H1 (cell line): ENCODE results near the gene VENTX. TPM values are rescaled to one million over a fixed set of nuclear protein-coding genes. Genes with fewer than 3 reads are reported as not detected.

Source experiments
- ASH2L ChIP-seq: fragments of 200-600, 300-600 bp; sonication (generic); IDR thresholded peaks from one replicate; pipeline ENCODE4 v1.7.1; 2017; ENCODE audit warnings: low read length
- BACH1 ChIP-seq: IDR thresholded peaks from 2 replicates; pipeline ENCODE4 v1.6.1; 2012; ENCODE audit warnings: low read length, improper control_type of control experiment
- KDM5A ChIP-seq: fragments of 200-600 bp; IDR thresholded peaks from 2 replicates; pipeline ENCODE4 v1.7.1; 2012; ENCODE audit warnings: mild to moderate bottlenecking, low read length, inconsistent platforms, mixed read lengths
- polyA plus RNA-seq, 7 experiments: library from polyadenylated mRNA; depleted of rRNA in 3 of 7; stranded (reverse) in 5 of 7; unstranded in 2 of 7; fragments of >200 nt in 5 of 7; fragments of 200-250 nt in 2 of 7; gene quantifications; 1 replicate in 5 of 7; 2 replicates in 1 of 7; 4 replicates in 1 of 7; pipeline versions ENCODE4 v1.2.1 to v1.2.3, GENCODE V29; 2011 to 2013; ENCODE audit warnings: missing spikeins in 2 of 7, mixed read lengths in 2 of 7
- total RNA-seq: library from RNA; stranded (reverse); fragmentation: NEBNext Ultra II Directional; extraction: Animal tissue kit (Norgen Biotek cat#: 25700); gene quantifications from 2 replicates; pipeline ENCODE4 v1.2.1, GENCODE V29; 2021
- TF ChIP-seq, protein P1 (sequence below): IDR thresholded peaks from 2 replicates; pipeline ENCODE4 v1.6.1; 2011; ENCODE audit warnings: low read length, improper control_type of control experiment

VENTX gene
- total and polyA plus RNA-seq, 2 of the 8 experiments (the other 6 are each of a cell fraction or from before 2014, with no cell fraction given): 5.6 TPM

DNA sequence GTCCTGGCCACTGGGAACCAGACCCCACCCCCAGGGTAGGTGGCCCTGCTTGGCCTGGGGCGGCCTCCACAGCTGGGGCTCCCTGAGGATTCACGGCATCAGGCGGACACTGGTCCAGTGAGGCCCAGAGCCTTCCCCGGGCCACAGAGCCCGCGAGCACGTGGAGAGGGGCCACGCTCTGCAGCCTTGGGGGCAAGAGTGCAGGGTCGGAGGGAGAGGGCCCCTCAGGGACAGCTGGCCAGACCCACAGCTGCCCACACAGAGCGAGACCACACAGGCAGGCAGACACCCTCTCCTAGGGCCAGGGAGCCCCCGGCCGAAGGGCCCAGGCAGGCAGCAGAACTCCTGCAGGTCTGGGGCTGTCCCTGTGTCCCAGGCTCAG, 10.7 kb downstream of the VENTX start (continued):
- TF ChIP-seq, protein P1, sequence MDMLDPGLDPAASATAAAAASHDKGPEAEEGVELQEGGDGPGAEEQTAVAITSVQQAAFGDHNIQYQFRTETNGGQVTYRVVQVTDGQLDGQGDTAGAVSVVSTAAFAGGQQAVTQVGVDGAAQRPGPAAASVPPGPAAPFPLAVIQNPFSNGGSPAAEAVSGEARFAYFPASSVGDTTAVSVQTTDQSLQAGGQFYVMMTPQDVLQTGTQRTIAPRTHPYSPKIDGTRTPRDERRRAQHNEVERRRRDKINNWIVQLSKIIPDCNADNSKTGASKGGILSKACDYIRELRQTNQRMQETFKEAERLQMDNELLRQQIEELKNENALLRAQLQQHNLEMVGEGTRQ: no peak
- TF ChIP-seq ASH2L (no peak), BACH1 (no peak), KDM5A (no peak)
